ENCODE measurements around the gene LHPP. TPM values are rescaled to one million over a fixed set of nuclear protein-coding genes. Genes with fewer than 3 reads are reported as not detected.

LHPP gene
- total and polyA plus RNA-seq, 2 experiments from 2014 or later = 19.1 to 40.6 TPM

DNA sequence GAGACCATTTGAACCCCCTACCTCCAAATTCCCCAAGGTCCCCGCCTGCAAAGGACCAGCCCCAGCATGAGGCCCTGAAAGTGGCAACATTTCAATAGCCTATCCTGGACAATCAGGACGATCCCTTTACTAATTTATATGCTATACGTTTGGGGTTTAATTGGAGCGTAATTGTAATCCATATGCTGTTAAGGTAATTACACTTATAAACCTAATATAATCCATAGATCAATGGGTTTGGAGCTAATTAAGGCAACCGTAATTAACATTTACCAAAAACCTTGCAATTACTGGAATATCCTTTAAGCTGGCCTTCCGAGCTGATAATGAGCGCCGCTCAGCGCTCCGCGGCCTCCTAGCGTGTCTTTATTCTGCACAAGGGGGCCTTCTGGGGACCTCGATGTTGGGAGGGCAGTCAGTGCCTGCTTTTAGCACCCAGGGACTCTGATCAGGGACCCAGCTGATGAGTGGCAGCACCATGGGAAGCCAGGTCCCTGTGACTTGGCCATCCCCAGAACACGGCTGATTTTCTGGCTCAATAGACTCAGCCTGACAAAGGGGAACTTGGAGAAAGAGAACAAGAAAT lies 91.2 kb downstream of the LHPP start:
- H3K27me3 ChIP-seq = no peaks in the 10 kb centered on the region
- no peak for DNase-seq (ENCODE audit: low read depth in 1 of 2, low spot score in 1 of 2)
- no peaks in the 10 kb centered on the region for H3K9me3 ChIP-seq (ENCODE audit: low read depth)
- TF ChIP-seq, protein P1, sequence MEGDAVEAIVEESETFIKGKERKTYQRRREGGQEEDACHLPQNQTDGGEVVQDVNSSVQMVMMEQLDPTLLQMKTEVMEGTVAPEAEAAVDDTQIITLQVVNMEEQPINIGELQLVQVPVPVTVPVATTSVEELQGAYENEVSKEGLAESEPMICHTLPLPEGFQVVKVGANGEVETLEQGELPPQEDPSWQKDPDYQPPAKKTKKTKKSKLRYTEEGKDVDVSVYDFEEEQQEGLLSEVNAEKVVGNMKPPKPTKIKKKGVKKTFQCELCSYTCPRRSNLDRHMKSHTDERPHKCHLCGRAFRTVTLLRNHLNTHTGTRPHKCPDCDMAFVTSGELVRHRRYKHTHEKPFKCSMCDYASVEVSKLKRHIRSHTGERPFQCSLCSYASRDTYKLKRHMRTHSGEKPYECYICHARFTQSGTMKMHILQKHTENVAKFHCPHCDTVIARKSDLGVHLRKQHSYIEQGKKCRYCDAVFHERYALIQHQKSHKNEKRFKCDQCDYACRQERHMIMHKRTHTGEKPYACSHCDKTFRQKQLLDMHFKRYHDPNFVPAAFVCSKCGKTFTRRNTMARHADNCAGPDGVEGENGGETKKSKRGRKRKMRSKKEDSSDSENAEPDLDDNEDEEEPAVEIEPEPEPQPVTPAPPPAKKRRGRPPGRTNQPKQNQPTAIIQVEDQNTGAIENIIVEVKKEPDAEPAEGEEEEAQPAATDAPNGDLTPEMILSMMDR (IDR thresholded peaks at IDR 0.05; ENCODE audit: low read depth, low read length) = no peak
- no peak overlapping the region for H3K4me3 ChIP-seq
- H3K27ac ChIP-seq = no peak overlapping the region
- H3K4me1 ChIP-seq (ENCODE audit: low read depth) = peaks cover under 1% of the 10 kb centered on the region
- no peaks in the 10 kb centered on the region for H3K36me3 ChIP-seq

DNA sequence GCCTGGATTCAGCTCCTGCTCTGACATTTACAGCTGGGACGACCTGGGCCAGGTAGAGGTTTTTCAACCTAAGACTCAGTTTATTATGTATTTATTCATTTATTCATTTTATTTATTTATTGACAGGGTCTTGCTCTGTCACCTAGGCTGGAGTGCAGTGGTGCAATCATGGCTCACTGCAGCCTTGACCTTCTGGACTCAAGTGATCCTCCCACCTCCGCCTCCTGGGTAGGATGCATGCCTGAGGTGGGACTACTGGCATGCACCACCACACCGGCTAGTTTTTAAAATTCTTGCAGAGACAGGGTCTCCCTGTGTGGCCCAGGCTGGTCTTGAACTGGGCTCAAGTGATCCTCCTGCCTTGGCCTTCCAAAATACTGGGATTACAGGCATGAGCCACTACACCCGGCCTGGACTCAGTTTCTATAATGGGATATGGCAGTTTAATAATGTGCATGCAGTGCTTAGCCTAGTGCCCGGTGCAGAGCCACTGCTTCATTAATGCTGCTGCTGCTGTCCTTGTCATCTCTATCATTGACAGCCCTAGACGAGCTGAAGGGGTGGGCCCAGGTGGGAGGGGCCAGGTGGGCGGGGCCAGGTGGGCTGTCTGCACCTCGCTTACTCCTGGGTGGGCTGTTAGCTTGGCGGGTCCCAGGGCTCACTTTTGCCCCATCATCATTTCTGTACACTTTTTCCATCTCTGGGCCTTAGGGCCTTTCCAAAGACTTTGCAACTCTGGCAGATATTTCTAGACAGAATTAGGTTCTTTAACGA lies 92.6 kb downstream of the LHPP start:
- H3K36me3 ChIP-seq = no peaks in the 10 kb centered on the region
- H3K27ac ChIP-seq = no peak overlapping the region
- no peaks in the 10 kb centered on the region for H3K27me3 ChIP-seq
- no peaks in the 10 kb centered on the region for H3K4me1 ChIP-seq (ENCODE audit: low read depth)
- TF ChIP-seq, protein P1 (IDR thresholded peaks at IDR 0.05; ENCODE audit: low read depth, low read length) = no peak
- H3K4me3 ChIP-seq = no peak overlapping the region
- DNase-seq (ENCODE audit: low read depth in 1 of 2, low spot score in 1 of 2) = no peak
- H3K9me3 ChIP-seq (ENCODE audit: low read depth) = no peaks in the 10 kb centered on the region

DNA sequence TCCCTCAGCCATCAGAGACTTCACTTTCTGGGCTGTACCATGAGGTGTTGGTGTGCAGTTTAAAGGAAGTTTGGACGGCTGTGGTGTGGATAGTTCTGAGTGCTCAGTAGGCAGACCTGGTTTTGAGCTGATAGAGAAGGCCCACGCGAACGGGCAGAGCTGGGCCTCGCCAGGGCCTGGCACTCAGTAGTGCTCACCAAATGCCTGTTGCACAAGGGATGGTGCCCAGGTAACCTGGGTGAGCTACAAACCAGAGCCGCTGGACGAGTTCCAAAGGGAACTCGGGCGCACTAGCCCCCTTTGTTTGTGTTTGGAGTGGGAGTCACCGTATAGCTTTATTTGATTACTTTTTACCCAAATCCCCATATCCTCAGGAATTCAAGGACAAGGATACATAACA lies 95.5 kb downstream of the LHPP start:
- TF ChIP-seq, protein P1 (IDR thresholded peaks at IDR 0.05; ENCODE audit: low read depth, low read length) = no peak
- no peak overlapping the region for H3K27ac ChIP-seq
- H3K9me3 ChIP-seq (ENCODE audit: low read depth) = no peaks in the 10 kb centered on the region
- no peak for DNase-seq (ENCODE audit: low read depth in 1 of 2, low spot score in 1 of 2)
- peaks cover 15% of the 10 kb centered on the region for H3K4me1 ChIP-seq (ENCODE audit: low read depth)
- H3K27me3 ChIP-seq = no peaks in the 10 kb centered on the region
- no peak overlapping the region for H3K4me3 ChIP-seq
- H3K36me3 ChIP-seq = no peaks in the 10 kb centered on the region

DNA sequence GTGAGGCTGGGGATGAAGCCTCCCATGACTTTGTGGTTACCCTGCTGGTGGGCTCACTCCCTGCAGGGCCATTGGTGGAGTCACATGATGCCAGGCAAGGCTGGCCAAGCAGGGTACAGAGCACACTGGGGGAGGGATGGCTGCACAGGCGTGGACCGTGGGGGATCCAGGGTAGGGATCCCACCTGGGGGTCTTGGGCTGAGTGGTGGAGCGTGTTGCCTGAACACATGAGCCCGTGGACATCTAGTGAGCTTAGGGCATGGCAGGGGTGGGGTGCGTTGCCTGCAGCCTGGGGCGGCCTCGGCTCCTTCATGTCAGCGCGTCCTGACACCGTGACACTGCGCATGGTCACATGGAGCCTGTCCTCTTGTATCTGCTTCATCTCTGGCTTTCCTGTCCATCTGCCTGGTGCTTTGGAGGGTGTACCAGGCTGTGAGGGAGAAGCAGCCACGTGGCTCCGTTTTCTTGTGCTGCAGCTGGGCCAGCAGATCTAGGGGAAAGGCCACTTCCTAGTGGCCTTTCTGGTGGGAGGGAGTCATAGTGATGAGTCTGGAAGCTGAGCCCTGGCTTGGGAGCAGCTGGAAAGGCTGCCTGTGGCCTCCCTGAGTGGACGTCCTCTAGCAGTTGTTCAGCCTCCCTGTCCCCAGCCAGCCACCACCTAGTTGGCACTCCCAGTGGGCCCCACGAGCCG lies 96.2 kb downstream of the LHPP start:
- TF ChIP-seq, protein P1 (IDR thresholded peaks at IDR 0.05; ENCODE audit: low read depth, low read length) = no peak
- no peaks in the 10 kb centered on the region for H3K9me3 ChIP-seq (ENCODE audit: low read depth)
- H3K27ac ChIP-seq = no peak overlapping the region
- H3K4me3 ChIP-seq = no peak overlapping the region
- H3K27me3 ChIP-seq = no peaks in the 10 kb centered on the region
- peaks cover 15% of the 10 kb centered on the region for H3K4me1 ChIP-seq (ENCODE audit: low read depth)
- H3K36me3 ChIP-seq = no peaks in the 10 kb centered on the region
- peak in 1 of 2 donors; percentile 13 for DNase-seq (ENCODE audit: low read depth in 1 of 2, low spot score in 1 of 2)

DNA sequence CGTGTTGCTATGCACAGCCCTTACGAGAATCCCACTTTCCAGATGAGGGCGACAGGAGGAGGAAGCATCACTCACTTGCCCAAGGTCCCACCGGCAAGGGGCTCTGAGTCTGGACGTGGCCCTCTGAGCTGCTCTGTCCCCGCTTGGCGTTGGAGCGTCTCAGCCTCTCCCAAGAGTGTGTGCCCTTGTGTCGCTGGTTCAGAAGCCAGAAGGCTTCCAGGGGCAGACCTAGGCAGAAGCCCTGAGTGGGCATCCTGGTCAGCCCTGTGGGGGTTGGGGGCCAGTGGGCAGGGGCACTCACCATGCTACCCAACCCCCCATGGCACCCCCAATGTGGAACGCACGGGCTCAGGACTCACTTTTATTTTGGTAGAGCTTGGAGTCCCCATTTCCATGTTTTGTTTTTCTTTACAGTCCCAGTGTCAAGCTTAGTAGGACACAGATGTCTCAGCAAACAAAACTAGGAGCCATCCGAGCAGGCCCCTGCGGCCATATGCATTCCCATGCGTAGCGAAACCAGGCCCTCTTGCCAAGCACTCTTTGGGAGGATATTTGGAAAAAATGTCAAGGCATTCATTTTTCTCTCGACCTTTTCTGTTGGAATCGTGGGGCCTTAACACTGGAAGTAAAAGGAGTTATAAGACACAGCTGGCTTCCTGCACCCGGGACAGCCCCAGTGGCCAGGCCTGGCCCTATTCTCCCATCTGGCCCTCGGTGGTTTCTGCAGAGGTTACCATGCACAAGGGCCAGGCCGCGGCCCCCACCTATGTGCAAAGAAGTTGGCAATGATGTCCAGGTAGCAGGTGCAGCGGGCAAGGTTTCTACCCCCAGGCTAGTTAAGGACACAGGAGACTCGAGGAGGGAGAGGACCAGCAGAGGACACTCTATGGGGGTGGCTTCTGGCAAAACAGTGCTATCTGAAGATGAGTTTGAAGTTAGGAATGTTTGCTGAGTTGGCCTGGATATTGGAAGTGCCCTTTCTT lies 97.0 kb downstream of the LHPP start:
- no peak for DNase-seq (ENCODE audit: low read depth in 1 of 2, low spot score in 1 of 2)
- Histone ChIP-seq H3K9me3 (ENCODE audit: low read depth) (no peaks in the 10 kb centered on the region), H3K4me3 (no peak overlapping the region), H3K27ac (no peak overlapping the region), H3K27me3 (no peaks in the 10 kb centered on the region), H3K36me3 (no peaks in the 10 kb centered on the region), H3K4me1 (ENCODE audit: low read depth) (peaks cover 18% of the 10 kb centered on the region)
- TF ChIP-seq, protein P1 (IDR thresholded peaks at IDR 0.05; ENCODE audit: low read depth, low read length) = no peak
